GM15510 (cell line): ENCODE results near the gene KRTAP9-9.
"Not testable (repeated sequence)": the region's sequence is repeated elsewhere in the genome, so short reads cannot be mapped to it uniquely, and the experiment has no call there.

Experiments
- POLR2A ChIP-seq: IDR thresholded peaks from 3 replicates; pipeline ENCODE4 v1.6.1; 2011; ENCODE audit warnings: borderline replicate concordance; ENCODE audit not compliant: insufficient read length; ENCODE audit errors: extremely low read depth

KRTAP9-9 gene

GRCh38 chr17:41255381-41256290 lies at the start of gene KRTAP9-9:
TSS of gene KRTAP9-9 (plus strand) at chr17:41255384.
- TF ChIP-seq POLR2A = not testable (repeated sequence)

GRCh38 chr17:41211845-41212466 lies 43.2 kb upstream of the KRTAP9-9 start:
- no peak for TF ChIP-seq POLR2A

GRCh38 chr17:41212524-41213169 lies 42.5 kb upstream of the KRTAP9-9 start:
- TF ChIP-seq POLR2A = no peak

GRCh38 chr17:41215681-41216080 lies 39.5 kb upstream of the KRTAP9-9 start:
- TF ChIP-seq POLR2A = no peak

- no peak for TF ChIP-seq POLR2A
These were observed 31.4 kb upstream of the KRTAP9-9 start for GRCh38 chr17:41223821-41224220.

GRCh38 chr17:41226051-41226450 lies 29.1 kb upstream of the KRTAP9-9 start:
- no peak for TF ChIP-seq POLR2A

GRCh38 chr17:41226598-41227095 lies 28.5 kb upstream of the KRTAP9-9 start, which contains the start of gene KRTAP9-2:
TSS of gene KRTAP9-2 (plus strand) at chr17:41226648. CDS start at chr17:41226655, 7 bp downstream.
- not testable (repeated sequence) for TF ChIP-seq POLR2A

- TF ChIP-seq POLR2A = no peak
These were observed 25.1 kb upstream of the KRTAP9-9 start for GRCh38 chr17:41230094-41230493.

GRCh38 chr17:41231731-41232130 lies 23.5 kb upstream of the KRTAP9-9 start:
- TF ChIP-seq POLR2A = no peak

- TF ChIP-seq POLR2A = not testable (repeated sequence)
These were observed 22.6 kb upstream of the KRTAP9-9 start, which contains the start of gene KRTAP9-3 for GRCh38 chr17:41232399-41233105. TSS of gene KRTAP9-3 (plus strand) at chr17:41232449. CDS start at chr17:41232502, 53 bp downstream.

- TF ChIP-seq POLR2A = not testable (repeated sequence)
These were observed 17.2 kb upstream of the KRTAP9-9 start, which contains the start of gene KRTAP9-8 for GRCh38 chr17:41237949-41238437. TSS of gene KRTAP9-8 (plus strand) at chr17:41237999. CDS start at chr17:41238052, 53 bp downstream.

GRCh38 chr17:41249637-41250240 lies 5.4 kb upstream of the KRTAP9-9 start, which contains the start of gene KRTAP9-4:
TSS of gene KRTAP9-4 (plus strand) at chr17:41249687. CDS start at chr17:41249721, 34 bp downstream.
- TF ChIP-seq POLR2A = not testable (repeated sequence)

GRCh38 chr17:41251261-41251660 lies 3.9 kb upstream of the KRTAP9-9 start:
- no peak for TF ChIP-seq POLR2A
